GM12892 (cell line): ENCODE results near the gene SERPIND1. TPM values are rescaled to one million over a fixed set of nuclear protein-coding genes. Genes with fewer than 3 reads are reported as not detected.
"Not testable (repeated sequence)": the region's sequence is repeated elsewhere in the genome, so short reads cannot be mapped to it uniquely, and the experiment has no call there.

Source experiments
- DNase-seq: peaks from one replicate; pipeline ENCODE4 v3.0.0; 2011; ENCODE audit not compliant: insufficient read length
- FAIRE-seq: peaks from 2 replicates; lab custom pipeline; 2011; peaks lifted over from hg19 to GRCh38; lab: Jason Lieb, UNC
- POLR2A ChIP-seq: IDR thresholded peaks from 2 replicates; pipeline ENCODE4 v1.6.1; 2011; ENCODE audit warnings: low read depth, low read length, control low read depth
- POLR2AphosphoS5 ChIP-seq: IDR thresholded peaks from 2 replicates; pipeline ENCODE4 v1.6.1; 2011; ENCODE audit warnings: low read depth, low read length, control low read depth
- TAF1 ChIP-seq: IDR thresholded peaks from 2 replicates; pipeline ENCODE4 v1.6.1; 2011; ENCODE audit warnings: low read depth, mild to moderate bottlenecking, control low read depth, low read length, borderline replicate concordance
- polyA plus RNA-seq: library from polyadenylated mRNA; unstranded; fragments of >200 nt; gene quantifications from one replicate; pipeline ENCODE4 v1.2.1, GENCODE V29; 2012; ENCODE audit warnings: missing spikeins, inconsistent platforms; ENCODE audit not compliant: missing spikeins

The SERPIND1 gene
- 0.70 TPM for polyA plus RNA-seq

GRCh38 chr22:20773793-20774212 is at the start of gene SERPIND1:
TSS of gene SERPIND1 (plus strand) at chr22:20774113. CDS start at chr22:20779313, 5,200 bp downstream.
- FAIRE-seq (no peak), DNase-seq (no peak)
- TF ChIP-seq POLR2A, result no peak
- TF ChIP-seq POLR2AphosphoS5, result no peak
- no peak for TF ChIP-seq TAF1

DNA sequence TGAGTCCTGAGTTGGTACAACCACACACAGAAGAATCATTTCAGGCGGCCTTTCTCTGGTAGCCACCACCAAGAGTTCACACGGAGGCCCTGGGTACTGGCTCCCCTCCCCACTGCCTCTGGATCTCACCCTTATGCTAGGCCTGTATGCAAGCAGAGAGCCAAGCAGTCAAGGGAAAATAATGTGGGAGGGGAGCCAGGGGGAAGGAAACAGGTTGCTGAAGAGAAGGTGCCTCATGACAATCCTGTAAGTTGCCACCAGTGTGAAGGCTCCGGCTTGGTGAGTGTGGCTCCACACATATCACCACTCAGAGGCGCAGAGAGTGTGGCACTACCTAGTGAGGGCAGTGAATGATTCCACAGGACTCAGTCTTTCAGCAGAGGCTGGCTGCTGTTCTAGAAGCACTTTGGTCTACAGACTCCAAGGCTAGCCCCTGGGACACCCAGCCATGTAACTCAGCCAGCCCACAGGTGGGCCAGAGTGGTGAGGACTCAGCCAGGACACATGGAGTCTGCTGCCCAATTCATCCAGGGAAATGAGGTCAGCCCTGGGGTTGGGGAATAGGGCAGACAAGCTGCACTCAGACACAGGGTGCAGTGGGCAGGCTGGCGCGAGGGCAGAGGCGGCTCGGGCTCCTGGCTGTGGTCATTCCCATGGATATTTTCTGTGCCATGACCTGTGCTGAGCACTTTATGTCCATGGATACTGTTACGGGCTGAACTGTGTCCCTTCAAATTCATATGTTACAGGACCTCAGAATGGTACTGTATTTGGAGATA is 49.0 kb upstream of the SERPIND1 start:
- no peak for TF ChIP-seq POLR2AphosphoS5
- TF ChIP-seq TAF1, result no peak
- TF ChIP-seq POLR2A, result no peak
- FAIRE-seq (no peak), DNase-seq (no peak)

DNA sequence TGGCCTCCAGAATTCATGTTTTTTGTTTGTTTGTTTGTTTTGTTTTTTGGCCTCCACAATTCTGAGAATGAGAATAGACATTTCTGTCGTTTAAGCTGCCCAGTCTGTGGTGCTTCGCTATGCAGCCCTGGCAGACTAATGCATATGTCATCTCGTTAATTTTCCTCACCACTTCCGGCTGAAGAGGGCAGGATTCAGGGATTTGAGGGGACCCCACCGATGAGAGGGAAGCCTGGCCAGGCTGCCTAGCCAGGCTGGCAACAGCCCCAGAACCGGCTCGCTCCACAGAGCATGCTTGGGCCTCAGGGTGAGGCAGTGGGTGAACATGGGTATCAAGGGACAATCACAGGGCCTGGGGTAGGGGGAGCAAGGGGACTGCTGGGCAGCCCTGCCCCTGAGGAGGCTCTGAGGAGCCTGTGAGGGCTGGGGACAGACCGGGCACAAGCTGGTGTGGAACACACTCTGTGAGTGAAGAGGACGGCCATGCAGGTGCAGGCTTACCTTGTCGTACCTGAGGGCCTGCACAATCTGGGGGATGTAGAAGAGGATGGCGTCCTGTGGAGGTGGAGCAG is 47.8 kb upstream of the SERPIND1 start:
- TF ChIP-seq TAF1 (no peak), POLR2A (no peak), POLR2AphosphoS5 (no peak)

GRCh38 chr22:20727118-20728015 is 46.5 kb upstream of the SERPIND1 start:
- TF ChIP-seq TAF1 (no peak), POLR2A (no peak), POLR2AphosphoS5 (no peak)
- DNase-seq (no peak), FAIRE-seq (no peak)

More for the DNA sequence above, 47.8 kb upstream of the SERPIND1 start:
- FAIRE-seq (no peak), DNase-seq (no peak)

DNA sequence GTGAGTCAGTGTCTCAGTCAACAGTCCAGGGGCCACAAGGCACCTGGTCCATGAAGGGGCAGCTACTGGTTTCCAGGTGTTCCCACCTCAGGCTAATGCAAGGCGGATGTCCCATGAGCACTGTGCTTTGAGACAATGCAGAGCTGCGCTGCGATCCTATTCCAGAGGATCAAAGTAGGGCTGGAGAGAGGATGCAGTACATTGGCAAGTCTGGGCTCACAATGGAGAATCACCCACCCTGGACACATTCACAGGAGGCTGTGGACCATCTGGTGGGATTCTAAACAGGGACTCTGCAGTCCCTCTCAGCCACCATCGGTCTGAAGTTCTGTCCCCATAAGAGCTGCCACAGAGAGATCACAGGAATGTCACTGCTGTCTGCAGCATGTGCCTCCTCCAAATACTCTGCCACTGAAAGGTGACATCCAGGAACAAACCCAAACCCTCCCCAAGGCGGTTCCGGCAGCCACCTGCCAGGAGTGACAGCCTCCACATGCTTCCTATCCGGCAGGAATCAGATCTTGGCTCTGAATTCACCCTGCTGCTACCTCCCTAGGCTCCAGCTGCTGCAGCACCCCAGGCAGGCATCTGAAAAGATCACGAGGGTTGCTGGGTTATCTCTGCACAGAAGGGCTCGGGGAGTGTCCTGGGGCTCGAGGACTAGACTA is 45.3 kb upstream of the SERPIND1 start:
- DNase-seq, result no peak
- no peak for FAIRE-seq
- TF ChIP-seq POLR2AphosphoS5, result no peak
- no peak for TF ChIP-seq TAF1
- TF ChIP-seq POLR2A, result no peak

DNA sequence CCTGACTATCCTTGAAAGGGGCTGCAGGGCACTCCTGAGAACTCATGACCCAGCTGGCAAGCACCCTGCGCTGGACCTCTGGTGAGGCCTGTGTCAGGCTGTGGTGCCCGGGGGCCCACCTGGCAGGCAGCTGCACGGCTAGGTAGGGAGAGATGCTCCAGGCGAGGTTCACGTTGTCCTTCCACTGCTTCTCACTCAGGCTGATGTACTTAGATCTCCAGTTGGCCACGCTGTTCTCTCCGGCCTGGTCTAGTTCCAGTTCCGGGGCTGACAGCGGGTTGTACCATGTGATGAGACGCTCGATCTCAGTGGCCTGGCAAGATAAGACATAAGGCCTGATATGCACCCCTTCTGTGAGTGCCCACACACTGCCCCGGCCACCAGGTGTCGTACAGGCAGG is 44.7 kb upstream of the SERPIND1 start:
- no peak for TF ChIP-seq TAF1
- no peak for TF ChIP-seq POLR2AphosphoS5
- no peak for TF ChIP-seq POLR2A

DNA sequence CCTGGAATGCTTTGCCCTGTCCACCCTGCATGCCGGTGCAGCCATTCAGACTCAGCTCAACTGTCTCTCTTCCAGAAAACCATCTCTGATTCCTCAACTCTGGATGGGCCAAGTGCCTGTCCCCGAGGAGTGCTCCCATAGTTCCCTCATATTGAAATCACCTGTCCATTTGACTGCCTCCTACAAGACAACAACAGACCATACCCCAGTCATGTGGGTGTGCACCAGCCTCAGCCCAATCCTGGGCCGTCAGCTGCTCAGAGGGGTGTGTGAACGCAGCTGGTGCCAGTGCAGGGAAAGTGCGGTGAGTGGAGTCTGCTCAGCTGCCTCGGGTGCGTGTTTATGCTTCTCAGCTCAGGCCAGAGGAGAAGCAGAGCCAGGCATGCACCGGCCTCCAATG is 41.5 kb upstream of the SERPIND1 start:
- not testable (repeated sequence) for DNase-seq, FAIRE-seq

More for the DNA sequence above, 44.7 kb upstream of the SERPIND1 start:
- FAIRE-seq (no peak), DNase-seq (no peak)

DNA sequence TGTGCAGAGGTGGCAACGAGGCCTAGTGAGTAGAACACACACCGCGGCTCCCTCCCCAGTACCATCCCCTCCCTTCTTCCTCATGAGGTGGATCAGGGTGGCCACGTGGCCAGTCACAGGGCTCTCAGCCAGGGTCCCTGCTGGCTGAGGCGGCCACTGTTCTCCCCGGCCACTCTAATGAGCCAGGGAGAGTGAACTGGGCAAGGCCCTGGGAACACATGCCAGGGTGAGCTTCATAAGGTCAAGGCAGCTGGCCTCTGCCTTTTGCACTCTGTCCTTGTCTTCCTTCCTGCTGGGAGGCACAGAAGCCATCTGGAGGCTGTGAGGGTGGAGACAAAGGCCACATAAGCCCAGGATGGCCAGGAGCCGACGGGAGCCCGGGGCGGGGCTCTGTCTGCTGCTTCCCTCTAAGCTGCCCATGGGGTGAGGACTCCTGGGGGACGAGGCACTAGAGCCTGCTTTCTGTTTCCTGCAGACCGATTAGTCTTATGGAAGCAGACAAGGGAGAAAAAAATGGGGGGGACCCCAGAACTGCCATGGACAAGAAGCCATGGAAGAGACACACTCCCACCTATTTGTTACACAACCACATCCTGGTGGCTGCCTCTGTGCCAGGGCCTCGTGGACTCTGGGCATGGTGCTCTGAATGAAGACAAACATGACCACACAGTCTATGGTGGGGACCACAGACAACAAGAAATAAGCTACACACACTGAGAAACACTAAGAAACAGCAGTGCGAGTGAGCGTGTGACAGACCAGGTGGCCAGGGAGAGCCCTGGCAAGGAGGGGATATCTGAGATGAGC is 38.4 kb upstream of the SERPIND1 start:
- DNase-seq, FAIRE-seq: not testable (repeated sequence)

- not testable (repeated sequence) for FAIRE-seq, DNase-seq
These were observed 37.0 kb upstream of the SERPIND1 start for GRCh38 chr22:20736891-20737290.

GRCh38 chr22:20738394-20739089 is 35.4 kb upstream of the SERPIND1 start:
- no peak for TF ChIP-seq POLR2A
- no peak for TF ChIP-seq POLR2AphosphoS5
- TF ChIP-seq TAF1, result no peak
- no peak for FAIRE-seq
- DNase-seq, result no peak
